Measurements from ENCODE around the gene MOB3B.

MOB3B gene

DNA sequence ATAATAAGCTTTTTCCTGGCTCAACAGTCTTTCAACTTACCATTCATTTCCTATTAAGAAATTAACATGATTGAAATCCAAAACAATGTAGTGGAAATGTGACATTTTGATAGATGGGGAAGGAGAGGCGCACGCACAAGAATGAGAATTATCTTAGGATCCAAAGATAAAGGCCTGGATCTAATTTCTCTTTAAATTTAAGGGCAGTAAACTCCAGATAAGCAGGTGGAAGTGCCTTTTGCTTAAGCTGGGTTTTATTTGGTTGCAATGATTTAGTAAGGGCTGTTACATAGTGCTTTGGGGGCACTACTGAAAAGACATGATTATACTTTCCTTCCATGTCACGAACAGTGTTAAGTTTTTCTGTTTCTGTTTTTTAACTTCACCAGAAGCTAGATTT lies 250.0 kb downstream of the MOB3B start:
- DNase-seq (ENCODE audit: low spot score): no peak

DNA sequence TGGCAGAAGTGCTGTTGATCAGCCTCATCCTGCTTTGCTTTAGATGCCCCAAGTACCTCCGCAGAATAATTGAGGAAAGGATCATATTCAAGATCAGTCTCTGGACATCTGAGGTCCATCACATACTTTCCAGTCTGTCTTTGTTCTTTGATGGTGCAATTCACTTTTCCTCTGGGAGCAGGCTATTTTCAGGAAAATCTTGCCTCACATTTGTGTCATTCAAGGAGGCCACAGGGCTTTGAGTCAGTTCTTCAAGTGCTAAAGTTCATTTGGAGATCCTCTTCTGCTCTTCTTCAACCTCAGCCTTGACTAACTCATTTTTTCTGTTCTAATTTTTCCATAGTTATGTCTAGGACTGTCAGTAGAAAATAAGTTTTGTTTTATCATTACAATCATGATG lies 251.2 kb downstream of the MOB3B start:
- DNase-seq (ENCODE audit: low spot score): no peak

DNA sequence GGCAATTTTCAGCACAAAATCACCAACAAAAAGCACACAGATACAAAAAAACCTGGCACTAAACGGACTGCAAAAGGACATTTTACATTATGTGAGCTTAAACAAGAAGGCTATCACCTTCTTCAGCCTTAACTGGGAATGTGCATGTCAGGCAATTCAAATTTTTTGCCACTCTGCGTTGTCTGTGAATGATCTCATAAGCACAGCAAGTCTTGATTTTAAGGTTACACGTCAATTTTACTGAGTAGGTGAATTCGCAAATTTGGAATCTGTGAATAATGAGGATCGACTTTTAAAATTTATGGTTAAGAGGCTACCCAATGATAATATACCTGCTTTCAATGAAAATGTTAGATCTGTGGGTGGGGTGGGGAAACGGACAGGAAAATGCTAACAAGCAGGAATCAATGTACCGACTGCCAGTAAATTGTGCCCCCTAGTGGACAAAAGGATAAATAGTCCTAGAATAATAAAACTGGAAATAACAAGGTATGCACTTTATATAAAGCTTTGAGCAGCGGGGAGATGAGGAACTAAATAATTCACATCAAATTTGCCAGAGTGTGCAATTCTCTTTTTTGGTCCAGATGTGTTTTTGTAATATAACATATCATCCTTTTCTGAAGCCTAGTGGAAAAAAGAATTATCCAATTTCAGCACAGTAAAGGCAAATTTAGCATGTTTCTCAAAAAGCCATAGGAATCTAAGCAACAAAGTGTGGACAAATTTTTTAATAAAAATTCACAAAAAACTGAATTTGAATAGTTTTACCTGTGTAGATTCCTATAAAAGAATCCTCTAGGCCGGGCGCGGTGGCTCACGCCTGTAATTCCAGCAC lies 253.2 kb downstream of the MOB3B start:
- DNase-seq (ENCODE audit: low spot score): peak; percentile 37

Data from HuH-7 (cell line).